HT-29 (cell line): ENCODE data around the gene PI16. TPM values are rescaled to one million over a fixed set of nuclear protein-coding genes. Genes with fewer than 3 reads are reported as not detected.

ENCODE experiments used
- DNase-seq: peaks from one replicate; pipeline ENCODE4 v3.0.0-alpha.2; 2015; ENCODE audit warnings: low spot score
- total RNA-seq: library from RNA; depleted of rRNA; stranded (reverse); fragments of >200 nt; shearing (Covaris generic); gene quantifications from 2 replicates; pipeline ENCODE4 v1.2.3, GENCODE V29; 2014; rRNA removed

PI16 gene, protein sequence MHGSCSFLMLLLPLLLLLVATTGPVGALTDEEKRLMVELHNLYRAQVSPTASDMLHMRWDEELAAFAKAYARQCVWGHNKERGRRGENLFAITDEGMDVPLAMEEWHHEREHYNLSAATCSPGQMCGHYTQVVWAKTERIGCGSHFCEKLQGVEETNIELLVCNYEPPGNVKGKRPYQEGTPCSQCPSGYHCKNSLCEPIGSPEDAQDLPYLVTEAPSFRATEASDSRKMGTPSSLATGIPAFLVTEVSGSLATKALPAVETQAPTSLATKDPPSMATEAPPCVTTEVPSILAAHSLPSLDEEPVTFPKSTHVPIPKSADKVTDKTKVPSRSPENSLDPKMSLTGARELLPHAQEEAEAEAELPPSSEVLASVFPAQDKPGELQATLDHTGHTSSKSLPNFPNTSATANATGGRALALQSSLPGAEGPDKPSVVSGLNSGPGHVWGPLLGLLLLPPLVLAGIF
- 0.29 TPM in 1 of 2 replicates, not detected in the other for total RNA-seq

DNA sequence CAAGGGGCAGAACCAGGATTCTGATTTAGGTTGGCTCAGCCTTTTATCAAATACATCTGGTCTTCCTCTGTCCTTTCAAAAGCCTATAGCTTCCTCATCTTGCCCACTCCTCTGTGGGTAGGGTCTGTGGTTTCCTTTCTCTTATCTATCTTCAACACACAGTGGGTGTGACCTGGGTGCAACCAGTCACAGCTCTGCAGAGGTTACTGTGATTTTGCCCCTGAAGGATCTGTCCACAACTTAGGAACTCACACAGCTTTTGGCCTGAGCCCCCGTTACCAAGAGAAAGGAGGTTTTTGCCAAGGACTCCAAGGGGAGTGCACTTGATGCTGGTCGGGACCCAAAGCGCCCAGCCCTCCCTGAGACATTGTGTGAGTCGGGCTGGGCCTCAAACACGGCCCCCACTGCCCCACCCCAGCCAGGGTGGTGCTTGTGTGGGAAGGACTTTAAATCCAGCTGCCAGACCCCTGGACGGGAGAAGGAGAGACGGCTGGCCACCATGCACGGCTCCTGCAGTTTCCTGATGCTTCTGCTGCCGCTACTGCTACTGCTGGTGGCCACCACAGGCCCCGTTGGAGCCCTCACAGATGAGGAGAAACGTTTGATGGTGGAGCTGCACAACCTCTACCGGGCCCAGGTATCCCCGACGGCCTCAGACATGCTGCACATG is at the start of gene PI16:
Gene PI16 (plus strand): TSS at position 477 of the 670 bp plus-strand sequence. CDS start 23 bp downstream, at position 500.
- no peak for DNase-seq

DNA sequence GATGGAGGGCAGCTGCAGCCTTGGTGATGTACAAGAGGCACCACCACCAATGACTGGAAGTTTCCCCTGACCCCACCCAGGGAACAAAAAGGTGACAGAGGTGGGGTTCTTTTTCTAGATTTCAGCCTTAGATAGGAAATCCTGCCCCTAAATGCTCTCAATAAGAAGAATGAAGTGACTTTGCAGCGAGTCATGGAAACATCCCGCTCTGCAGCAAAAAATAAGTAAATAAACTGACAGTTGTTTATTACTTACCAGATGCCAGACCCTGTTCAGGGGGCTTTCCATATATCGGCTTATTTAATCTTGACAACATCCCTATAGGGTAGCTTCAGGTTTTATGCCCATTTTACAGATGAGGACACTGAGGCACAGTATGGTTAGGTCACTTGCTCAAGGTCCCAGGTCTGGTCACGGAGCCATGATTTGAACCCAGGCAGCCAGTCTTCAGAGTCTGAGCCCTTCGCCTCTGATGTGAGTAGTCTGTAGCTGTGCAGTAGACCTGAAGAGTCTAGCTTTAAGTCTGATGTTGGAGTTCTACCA is 49.6 kb upstream of the PI16 start:
- DNase-seq: no peak

DNA sequence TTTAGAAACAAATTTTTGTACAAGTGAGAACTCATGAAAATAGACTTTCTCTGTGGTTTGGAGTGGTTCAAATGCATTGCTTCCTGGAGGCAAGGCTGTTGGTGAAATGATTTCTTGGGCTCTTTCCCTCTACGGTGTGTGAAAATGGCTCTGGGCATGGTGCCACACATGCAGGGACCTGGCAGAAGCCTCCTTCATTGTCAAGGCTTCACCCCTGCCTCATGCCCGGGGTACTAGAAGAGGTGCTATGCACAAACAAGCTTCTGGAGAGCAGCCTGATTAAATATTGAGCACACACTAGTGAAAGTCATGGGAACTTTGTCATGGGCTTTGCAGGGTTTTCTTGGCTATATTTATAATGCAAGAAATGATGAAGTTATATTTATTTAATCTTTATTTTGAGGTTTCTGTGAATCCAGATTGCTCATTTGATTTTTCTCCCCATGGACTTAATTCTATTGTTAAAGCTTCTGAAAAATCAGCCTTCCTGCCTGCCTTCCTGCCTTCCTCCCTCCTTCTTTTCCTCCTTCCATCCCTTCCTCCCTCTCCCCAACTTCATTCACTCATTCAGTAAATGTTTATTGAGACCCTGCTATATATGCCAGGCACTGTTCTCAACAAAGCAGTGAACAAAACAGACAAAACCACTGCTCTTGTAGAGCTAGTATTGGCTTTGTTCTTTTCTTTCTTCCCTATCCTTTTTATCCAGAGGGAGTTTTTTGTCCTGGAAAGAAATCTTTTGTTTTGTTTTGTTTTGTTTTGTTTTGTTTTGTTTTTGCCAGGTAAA is 47.8 kb upstream of the PI16 start:
- no peak for DNase-seq

DNA sequence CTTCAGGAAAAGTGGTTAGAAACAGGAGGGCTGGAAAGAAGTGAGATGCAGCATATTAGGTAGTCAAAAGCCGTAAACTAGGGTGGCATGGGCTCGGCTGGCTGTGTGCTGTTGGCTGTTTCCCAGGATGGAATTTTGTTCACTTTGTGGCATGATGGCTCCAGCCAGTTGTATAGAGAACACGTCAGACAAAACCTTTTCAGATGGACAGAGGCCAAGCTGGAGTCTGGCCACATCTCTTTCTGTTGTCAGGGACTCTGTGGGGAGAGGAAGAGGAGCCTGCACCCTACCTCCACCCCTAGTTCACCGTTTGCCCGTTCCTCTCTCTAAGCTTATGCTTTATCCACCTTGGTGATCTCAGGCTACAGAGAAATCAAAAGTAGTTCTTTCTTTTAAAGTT is 46.8 kb upstream of the PI16 start:
- DNase-seq: no peak

DNA sequence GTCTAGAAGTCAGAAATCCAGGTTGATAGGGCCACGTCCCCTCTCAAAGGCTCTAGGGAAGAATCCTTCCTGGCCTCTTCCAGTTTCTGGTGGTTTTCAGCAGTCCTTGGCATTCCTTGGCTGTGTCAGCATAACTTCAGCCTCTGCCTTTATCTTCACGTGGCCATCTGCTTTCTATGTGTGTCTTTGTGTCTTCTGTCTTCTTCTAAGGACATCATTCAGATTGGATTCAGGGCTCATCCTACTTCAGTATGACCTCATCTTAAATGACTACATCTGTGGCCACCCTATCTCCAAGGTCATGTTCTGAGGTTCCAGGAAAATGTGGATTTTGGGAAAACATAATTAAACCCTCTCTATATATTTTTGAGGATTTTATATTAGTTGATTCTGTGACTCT is 45.8 kb upstream of the PI16 start:
- no peak for DNase-seq

DNA sequence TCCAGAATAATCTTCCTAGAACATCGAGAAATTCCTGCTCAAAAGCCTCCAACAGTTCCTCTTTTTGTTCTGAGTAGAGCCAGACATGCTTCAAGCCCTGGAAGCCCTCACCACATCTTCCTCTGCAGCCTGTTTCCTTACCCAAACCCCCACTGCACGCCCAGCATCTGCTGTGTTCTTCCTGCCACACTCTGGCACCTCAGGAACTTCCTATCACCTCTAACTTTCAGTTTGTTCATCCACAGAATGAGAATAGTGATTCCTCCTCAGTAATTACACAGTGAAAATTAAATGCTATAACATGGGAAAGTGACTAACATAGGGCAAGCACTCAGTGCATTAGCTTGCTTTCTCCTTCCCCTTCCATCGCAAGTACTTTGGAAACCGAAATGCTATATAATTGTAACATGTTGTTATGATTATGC is 42.5 kb upstream of the PI16 start:
- DNase-seq: peak; percentile 11

DNA sequence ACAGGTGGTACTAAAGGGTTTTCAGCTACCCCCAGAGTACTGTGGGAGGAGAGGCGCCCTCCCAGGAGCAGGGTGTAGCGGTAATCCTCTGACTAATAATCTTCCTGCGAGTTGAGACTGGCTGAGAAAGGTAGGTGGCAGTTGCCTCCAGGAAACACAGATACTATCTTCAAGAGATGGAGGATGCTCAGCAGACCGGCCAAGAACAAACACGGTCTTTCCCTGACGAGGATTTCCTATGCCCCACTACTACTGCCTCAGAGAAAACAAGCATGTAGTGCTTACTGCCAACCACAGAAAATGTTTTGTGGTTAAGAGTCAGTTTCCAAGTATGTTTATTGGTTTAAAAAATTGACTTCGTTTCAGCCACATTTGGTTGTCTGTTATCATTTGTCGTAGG is 42.0 kb upstream of the PI16 start:
- peak; percentile 67 for DNase-seq

DNA sequence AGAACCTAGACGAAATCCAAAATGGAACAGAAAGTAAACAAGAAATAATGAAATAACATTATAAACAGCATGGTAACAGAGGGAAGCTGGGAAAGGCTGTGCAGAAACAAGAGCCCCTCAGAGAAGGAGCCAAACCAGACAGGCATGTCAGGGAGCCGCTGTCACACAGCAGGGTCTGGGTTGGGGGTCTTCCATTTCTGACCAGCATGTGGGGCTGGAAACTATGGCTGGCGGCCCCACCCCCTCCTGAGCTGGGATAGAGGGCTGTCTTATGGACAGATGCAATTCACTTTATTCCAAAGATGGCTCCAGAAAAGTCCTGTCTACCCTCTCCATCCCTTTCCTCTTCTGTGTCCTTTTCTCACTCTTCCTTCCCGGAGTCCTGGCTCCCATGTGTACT is 41.5 kb upstream of the PI16 start:
- DNase-seq: no peak

DNA sequence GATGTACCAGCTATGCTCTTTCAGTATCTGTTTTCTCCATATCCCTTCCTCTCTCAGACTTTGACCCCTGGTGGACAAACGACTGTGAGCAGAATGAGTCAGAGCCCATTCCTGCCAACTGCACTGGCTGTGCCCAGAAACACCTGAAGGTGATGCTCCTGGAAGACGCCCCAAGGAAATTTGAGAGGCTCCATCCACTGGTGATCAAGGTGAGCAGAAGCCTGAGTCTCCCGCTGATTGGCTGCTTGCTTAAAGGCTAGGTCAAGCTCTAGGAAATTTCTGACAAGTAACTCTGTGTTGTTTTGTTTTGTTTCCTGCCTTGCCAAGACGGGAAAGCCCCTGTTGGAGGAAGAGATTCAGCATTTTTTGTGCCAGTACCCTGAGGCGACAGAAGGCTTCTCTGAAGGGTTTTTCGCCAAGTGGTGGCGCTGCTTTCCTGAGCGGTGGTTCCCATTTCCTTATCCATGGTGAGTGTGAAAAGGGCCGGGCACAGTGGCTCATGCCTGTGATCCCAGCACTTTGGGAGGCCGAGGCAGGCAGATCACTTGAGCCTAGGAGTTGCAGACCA is 40.2 kb upstream of the PI16 start:
- peak; percentile 95 for DNase-seq

DNA sequence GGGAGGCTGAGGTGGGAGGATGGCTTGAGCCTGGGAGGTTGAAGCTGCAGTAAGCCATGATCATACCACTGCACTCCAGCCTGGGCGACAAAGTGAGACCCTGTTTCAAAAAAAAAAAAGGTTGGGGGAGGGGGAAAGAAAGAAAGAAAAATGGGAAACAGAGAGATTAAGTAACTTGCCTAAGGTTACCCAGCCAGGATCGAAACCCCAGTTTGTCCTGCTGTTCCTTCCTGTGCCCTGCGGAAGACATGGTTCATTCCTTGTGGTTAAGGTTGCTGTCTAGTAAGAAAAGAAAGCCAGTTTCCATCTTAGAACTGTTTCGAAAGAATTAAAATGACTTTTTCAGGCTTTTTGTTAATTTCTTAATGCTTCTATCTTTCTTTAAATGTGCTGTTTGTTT is 38.9 kb upstream of the PI16 start:
- DNase-seq: no peak

DNA sequence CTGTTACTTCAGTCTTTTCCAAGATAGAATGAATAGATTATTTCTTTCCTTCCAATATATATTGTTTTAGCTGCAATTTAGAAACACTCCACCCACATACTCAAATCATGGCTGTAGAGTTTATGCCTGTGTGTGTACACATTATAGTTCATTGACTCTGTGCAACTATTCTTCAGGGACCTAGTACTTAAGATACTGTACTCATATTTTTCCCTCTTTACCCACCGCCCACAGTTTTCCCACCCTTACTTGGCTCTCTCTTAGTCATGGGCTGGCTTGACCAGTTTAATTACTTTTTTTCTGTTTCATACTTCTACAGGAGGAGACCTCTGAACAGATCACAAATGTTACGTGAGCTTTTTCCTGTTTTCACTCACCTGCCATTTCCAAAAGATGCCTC is 38.4 kb upstream of the PI16 start:
- peak; percentile 15 for DNase-seq

DNA sequence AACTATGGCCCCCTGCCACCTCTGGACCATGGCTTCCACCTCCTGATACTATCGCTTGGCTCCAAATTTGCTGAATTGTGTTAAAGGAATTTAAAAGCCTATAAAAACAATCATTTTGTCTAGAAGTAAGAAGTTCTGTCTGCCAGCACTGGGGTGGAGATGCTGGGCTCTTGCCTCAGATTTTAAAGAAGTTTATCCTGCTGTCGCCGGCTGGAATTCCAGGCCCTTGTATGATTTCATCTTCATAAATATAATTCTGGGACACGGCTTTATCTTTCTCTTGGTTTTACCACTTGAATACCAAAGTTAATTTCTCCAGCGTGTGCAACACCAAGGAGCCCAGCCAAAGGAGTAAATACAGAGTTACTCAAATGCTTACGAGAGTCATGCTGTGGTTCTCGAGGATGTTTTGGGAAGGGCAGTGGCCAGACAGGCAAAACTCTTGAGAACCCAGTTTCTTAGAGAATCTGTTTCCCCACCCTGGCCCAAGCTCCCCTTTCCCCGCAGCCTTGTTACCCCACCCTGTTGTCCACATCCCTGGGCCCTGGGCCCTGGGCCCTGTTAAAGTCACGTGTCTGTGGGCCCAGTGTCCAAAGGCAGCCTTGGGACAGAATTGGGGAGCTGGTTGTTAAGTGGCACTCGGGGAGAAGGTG is 36.9 kb upstream of the PI16 start:
- no peak for DNase-seq

DNA sequence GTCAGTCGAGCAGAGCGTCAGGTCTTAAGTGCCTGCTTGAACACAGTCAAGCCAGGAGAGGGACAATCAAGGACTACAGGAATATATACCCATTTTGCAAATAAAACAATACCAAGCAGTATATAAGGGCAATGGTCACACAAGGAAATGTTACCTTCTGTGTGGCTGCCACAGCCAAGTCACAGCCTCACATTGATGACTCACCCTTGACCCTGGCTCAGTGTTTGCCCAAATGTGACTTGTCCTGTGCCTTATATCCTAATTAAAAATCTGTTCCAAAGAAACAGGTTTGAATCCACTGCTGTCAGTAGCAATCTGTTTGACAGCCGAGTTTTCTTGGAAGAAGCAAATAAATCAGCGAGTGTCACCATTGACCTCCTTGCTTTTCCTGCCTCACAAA is 34.5 kb upstream of the PI16 start:
- peak; percentile 27 for DNase-seq

DNA sequence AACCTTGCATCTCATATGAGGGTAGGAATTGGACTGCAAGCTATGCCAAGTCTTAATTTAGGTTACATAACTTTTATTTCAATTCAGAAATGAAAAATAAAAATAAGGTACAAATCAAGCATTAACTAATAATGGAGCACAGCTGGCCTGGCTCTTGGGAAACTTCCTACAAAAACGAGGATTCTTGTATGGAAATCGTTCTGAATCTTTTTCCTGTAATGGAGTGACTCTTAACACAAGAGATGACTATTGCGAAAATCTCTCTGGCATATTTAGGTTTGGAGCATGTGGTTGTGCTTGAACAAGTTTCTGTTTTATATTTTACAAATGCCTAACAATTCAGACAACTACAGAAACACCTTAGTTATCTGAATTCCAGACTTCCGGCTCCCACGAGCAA is 34.0 kb upstream of the PI16 start:
- no peak for DNase-seq

DNA sequence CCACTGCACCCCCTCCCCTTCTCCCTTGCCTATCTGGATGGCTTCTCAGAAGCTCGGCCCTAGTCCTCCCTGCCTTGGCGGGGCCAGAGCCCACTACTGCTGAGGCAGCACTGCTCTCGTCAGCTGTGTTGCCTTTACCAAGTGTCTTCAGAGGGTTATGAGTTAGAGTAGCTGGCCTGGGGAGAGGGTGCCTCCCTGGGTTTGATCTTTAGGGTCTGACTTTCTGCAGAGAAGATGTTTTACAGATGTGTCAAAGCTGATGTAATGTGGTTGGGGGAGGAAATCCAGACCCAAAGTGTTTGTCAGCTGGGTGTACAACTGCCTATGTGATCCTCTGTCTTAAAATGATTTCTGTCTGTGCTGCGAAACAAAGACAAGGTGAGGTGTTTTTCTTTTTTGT is 30.4 kb upstream of the PI16 start:
- DNase-seq: no peak

DNA sequence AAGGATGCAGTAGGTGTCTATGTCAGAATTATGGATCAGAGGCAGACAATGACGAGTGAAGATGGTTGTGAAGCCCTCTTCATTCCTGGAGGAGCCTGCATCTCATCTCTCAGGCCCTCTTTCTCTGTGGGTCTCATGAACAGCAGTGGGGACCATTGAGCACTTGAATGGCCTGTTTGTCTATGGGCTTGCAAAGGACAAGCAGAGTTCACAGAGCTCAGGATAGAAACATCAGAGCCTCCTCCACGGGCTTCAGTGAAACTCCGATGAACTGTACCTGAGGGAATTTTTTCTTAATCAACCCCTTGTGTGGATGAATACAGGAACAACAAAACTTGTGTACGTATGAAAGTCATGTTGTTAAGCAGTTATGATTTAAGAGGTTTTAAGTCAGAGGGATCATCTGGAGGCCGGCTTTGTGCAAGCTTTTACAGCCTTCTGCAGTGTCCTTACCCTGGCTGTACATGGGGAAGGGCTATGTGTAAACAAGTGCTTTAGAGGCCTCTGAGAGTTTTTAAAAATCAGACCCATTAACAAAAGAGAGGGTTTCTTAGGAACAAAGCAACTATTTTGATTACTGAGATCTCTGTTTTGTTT is 29.7 kb upstream of the PI16 start:
- DNase-seq: no peak

DNA sequence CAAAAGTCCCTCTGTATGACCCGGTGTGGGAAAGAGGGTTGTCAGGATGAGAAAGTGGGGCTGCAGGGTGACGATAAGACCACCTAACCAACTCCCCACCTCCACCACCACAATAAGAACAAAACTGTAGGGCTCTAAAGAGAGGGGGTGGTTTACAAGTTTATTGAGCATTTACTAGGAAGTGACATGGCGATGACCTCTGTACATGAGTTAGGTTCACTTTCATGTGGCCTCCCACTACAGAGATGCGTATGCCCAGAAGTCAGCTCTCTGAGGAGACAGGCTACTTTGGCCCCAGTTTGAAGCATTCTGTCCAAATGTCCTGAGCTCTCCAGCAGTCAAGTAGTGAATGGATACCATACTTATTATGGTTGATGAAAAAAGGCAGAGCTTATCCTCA is 28.7 kb upstream of the PI16 start:
- DNase-seq: no peak

DNA sequence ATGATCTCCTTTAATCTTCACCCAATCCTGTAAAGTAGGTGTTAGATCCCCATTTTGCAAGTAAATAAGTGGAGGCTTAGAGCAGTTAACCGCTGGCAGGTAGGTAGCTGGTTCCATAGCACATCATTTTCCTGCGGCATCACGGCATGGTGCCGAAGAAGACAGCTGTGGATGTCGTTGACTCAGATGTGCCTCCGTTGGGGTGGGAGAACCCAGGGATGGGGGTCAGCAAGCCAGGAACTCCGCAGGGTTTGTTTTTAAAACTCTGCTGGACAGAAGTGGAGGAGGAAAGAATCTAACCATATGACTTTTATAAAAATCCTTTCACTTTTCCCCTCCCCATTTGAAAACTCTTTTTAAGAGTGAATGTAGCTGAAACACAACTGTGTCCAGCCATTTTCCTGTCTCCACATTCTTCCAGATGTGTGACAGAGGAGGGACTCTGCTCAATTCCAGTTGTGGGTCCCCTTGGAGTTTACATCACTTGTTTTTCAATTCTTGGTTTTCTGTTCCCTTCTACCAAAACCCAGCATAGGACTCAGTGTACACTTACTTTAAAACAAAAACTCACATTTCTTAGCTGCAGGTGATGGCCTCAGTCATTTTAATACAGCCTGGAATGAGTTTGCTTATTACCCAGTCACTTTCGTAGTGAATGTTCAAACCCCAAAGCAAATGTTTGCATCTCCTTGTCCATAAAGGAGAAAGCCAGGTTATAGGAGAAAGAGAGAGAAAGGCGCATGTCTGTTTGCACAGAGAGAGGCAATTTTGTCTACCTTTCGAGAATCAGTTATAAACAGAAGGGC is 27.6 kb upstream of the PI16 start:
- no peak for DNase-seq

DNA sequence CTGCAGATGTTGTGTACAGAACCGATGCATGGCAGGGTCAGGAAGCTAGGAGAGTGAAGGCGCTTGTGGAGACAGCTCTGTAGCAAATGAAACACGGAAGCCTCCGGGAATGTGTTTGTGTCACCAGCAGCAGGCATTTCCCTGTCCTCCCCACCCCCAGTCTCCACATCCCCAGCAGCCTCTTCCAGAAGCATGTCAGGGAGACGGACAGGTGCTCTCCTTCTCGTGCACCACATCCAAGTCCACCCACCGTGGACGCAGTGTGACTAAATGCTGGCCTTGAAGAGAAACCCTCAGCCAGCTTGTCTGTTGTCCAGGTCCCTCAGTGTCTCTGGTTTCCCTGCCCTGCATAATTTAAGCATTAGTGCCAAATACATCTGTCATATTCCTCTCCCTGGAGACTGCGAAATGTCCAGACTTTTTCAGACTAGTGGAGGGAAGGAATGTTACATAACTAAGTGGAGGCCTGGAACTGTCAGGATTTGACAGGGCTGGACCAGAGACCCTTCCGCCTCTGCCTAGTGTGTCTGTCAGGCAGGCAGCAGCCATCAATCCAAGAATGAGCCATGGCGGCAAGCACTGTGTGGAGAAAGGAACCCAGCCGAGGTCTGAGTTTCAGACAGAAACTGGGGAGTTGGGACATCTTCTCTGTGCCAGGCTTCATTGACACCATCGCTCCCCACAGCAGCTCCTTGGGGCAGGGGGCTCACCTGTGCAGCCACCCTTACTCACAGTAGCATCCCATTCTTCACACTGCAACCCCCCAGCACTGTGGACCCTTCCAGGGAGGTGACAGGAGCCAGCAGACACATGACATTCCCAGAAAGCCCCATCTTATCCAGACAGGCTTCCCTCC is 26.6 kb upstream of the PI16 start:
- DNase-seq: no peak
